Measurements from ENCODE around the gene LPCAT1.

The LPCAT1 gene

GRCh38 chr5:1453613-1454012, 70.1 kb downstream of the LPCAT1 start:
- Histone ChIP-seq H3K27me3 (ENCODE audit: insufficient read depth, low read length, poor library complexity, severe bottlenecking) (no peaks in the 10 kb centered on the region), H3K9ac (ENCODE audit: low read depth, low read length, poor library complexity, severe bottlenecking) (no peak overlapping the region), H3K4me2 (ENCODE audit: low read depth, low read length, poor library complexity, severe bottlenecking) (no peak overlapping the region), H4K20me1 (ENCODE audit: insufficient read depth, low read length, poor library complexity, severe bottlenecking) (no peaks in the 10 kb centered on the region), H3K4me3 (ENCODE audit: low read length, poor library complexity, severe bottlenecking) (no peak overlapping the region), H2AFZ (ENCODE audit: low read length) (no peak overlapping the region), H3K4me1 (ENCODE audit: insufficient read depth, low read length, poor library complexity, severe bottlenecking) (peaks cover 3% of the 10 kb centered on the region), H3K9me3 (ENCODE audit: insufficient read depth, low read depth, low read length) (peaks cover 32% of the 10 kb centered on the region), H3K36me3 (ENCODE audit: insufficient read depth, low read length) (no peaks in the 10 kb centered on the region), H3F3A (ENCODE audit: low read depth) (no peaks in the 10 kb centered on the region), H3K79me2 (ENCODE audit: insufficient read depth, low read length) (no peaks in the 10 kb centered on the region), H3K9me2 (replicated peaks; ENCODE audit: low read depth, low read length) (no peaks in the 10 kb centered on the region)
- TF ChIP-seq EZH2phosphoT487 (IDR thresholded peaks at IDR 0.05; ENCODE audit: borderline replicate concordance), result no peak
- no peak for TF ChIP-seq CTCF (conservative IDR thresholded peaks at IDR 0.05; ENCODE audit: low read length)

- no peak overlapping the region for H3K4me3 ChIP-seq (ENCODE audit: low read length, poor library complexity, severe bottlenecking)
- TF ChIP-seq EZH2phosphoT487 (IDR thresholded peaks at IDR 0.05; ENCODE audit: borderline replicate concordance), result no peak
- TF ChIP-seq CTCF (conservative IDR thresholded peaks at IDR 0.05; ENCODE audit: low read length), result no peak
- no peak overlapping the region for H3K4me2 ChIP-seq (ENCODE audit: low read depth, low read length, poor library complexity, severe bottlenecking)
- no peak overlapping the region for H2AFZ ChIP-seq (ENCODE audit: low read length)
- no peaks in the 10 kb centered on the region for H3K36me3 ChIP-seq (ENCODE audit: insufficient read depth, low read length)
- peaks cover 21% of the 10 kb centered on the region for H3K4me1 ChIP-seq (ENCODE audit: insufficient read depth, low read length, poor library complexity, severe bottlenecking)
- no peaks in the 10 kb centered on the region for H3K9me2 ChIP-seq (replicated peaks; ENCODE audit: low read depth, low read length)
- no peaks in the 10 kb centered on the region for H3K79me2 ChIP-seq (ENCODE audit: insufficient read depth, low read length)
- H3K27me3 ChIP-seq (ENCODE audit: insufficient read depth, low read length, poor library complexity, severe bottlenecking), result no peaks in the 10 kb centered on the region
- no peaks in the 10 kb centered on the region for H3F3A ChIP-seq (ENCODE audit: low read depth)
- peaks cover 13% of the 10 kb centered on the region for H3K9me3 ChIP-seq (ENCODE audit: insufficient read depth, low read depth, low read length)
- no peaks in the 10 kb centered on the region for H4K20me1 ChIP-seq (ENCODE audit: insufficient read depth, low read length, poor library complexity, severe bottlenecking)
- H3K9ac ChIP-seq (ENCODE audit: low read depth, low read length, poor library complexity, severe bottlenecking), result no peak overlapping the region
Measured at GRCh38 chr5:1449081-1449630, 74.6 kb downstream of the LPCAT1 start.

GRCh38 chr5:1448511-1449011, 75.2 kb downstream of the LPCAT1 start:
- peak overlapping the region; percentile 37 for H3K9ac ChIP-seq (ENCODE audit: low read depth, low read length, poor library complexity, severe bottlenecking)
- no peaks in the 10 kb centered on the region for H3F3A ChIP-seq (ENCODE audit: low read depth)
- peaks cover 8% of the 10 kb centered on the region for H3K9me3 ChIP-seq (ENCODE audit: insufficient read depth, low read depth, low read length)
- peaks cover 21% of the 10 kb centered on the region for H3K4me1 ChIP-seq (ENCODE audit: insufficient read depth, low read length, poor library complexity, severe bottlenecking)
- H3K36me3 ChIP-seq (ENCODE audit: insufficient read depth, low read length), result no peaks in the 10 kb centered on the region
- peak overlapping the region; percentile 73 for H3K4me2 ChIP-seq (ENCODE audit: low read depth, low read length, poor library complexity, severe bottlenecking)
- H3K27me3 ChIP-seq (ENCODE audit: insufficient read depth, low read length, poor library complexity, severe bottlenecking), result no peaks in the 10 kb centered on the region
- H3K4me3 ChIP-seq (ENCODE audit: low read length, poor library complexity, severe bottlenecking), result peak overlapping the region; percentile 43
- H3K9me2 ChIP-seq (replicated peaks; ENCODE audit: low read depth, low read length), result no peaks in the 10 kb centered on the region
- TF ChIP-seq CTCF (conservative IDR thresholded peaks at IDR 0.05; ENCODE audit: low read length) (no peak), EZH2phosphoT487 (IDR thresholded peaks at IDR 0.05; ENCODE audit: borderline replicate concordance) (no peak)
- H3K79me2 ChIP-seq (ENCODE audit: insufficient read depth, low read length), result no peaks in the 10 kb centered on the region
- no peak overlapping the region; the same call in 1 of the 2 replicates for H2AFZ ChIP-seq (ENCODE audit: low read length)
- no peaks in the 10 kb centered on the region for H4K20me1 ChIP-seq (ENCODE audit: insufficient read depth, low read length, poor library complexity, severe bottlenecking)

All from Loucy (cell line).